Activated naive CD8-positive, alpha-beta T cell treated with anti-CD3 and anti-CD28 coated beads, Interleukin-2, amount 50 U/mL, for 24 hours (primary cell): Measurements from ENCODE around the gene MPRIP.

Experiments used
- ATAC-seq: fragments of 150-1000 bp; cut with Tn5 transposase; one replicate; pipeline ENCODE4 v1.10.0; 2021
- DNase-seq: peaks from one replicate; pipeline ENCODE4 v3.0.0; 2021
- H3K27ac Mint-ChIP-seq: one replicate; pipeline ENCODE4 v1.8.0; 2021; ENCODE audit warnings: mild to moderate bottlenecking, mixed read lengths
- H3K27me3 Mint-ChIP-seq: one replicate; pipeline ENCODE4 v1.8.0; 2021; ENCODE audit warnings: mixed read lengths
- H3K36me3 Mint-ChIP-seq: one replicate; pipeline ENCODE4 v1.8.0; 2021; ENCODE audit warnings: low read depth, mixed read lengths
- H3K4me1 Mint-ChIP-seq: one replicate; pipeline ENCODE4 v1.8.0; 2021; ENCODE audit warnings: mixed read lengths
- H3K4me3 Mint-ChIP-seq: one replicate; pipeline ENCODE4 v1.8.0; 2021; ENCODE audit warnings: mild to moderate bottlenecking, moderate library complexity, mixed read lengths
- H3K9me3 Mint-ChIP-seq: one replicate; pipeline ENCODE4 v1.8.0; 2021; ENCODE audit warnings: mixed read lengths

MPRIP gene

GRCh38 chr17:17114592-17115225 lies 72.5 kb downstream of the MPRIP start:
- H3K4me3 Mint-ChIP-seq: no peak overlapping the region
- H3K9me3 Mint-ChIP-seq: no peaks in the 10 kb centered on the region

GRCh38 chr17:17115620-17116019 lies 73.4 kb downstream of the MPRIP start:
- H3K4me3 Mint-ChIP-seq: no peak overlapping the region
- no peak for DNase-seq
- no peak for ATAC-seq
- H3K4me1 Mint-ChIP-seq: peaks cover 74% of the 10 kb centered on the region
- H3K9me3 Mint-ChIP-seq: no peaks in the 10 kb centered on the region
- H3K27ac Mint-ChIP-seq: no peak overlapping the region
- H3K36me3 Mint-ChIP-seq: no peaks in the 10 kb centered on the region
- no peaks in the 10 kb centered on the region for H3K27me3 Mint-ChIP-seq

More at GRCh38 chr17:17114592-17115225, 72.5 kb downstream of the MPRIP start:
- H3K4me1 Mint-ChIP-seq: peaks cover 74% of the 10 kb centered on the region
- no peaks in the 10 kb centered on the region for H3K36me3 Mint-ChIP-seq
- DNase-seq (peak; percentile 37), ATAC-seq (no peak)
- H3K27me3 Mint-ChIP-seq: no peaks in the 10 kb centered on the region
- H3K27ac Mint-ChIP-seq: peak overlapping the region; percentile 69

- ATAC-seq: no peak
- Mint-ChIP-seq H3K27me3 (no peaks in the 10 kb centered on the region), H3K36me3 (no peaks in the 10 kb centered on the region), H3K4me1 (peaks cover 73% of the 10 kb centered on the region), H3K9me3 (no peaks in the 10 kb centered on the region), H3K27ac (peak overlapping the region; percentile 35), H3K4me3 (no peak overlapping the region)
- no peak for DNase-seq
Measured at GRCh38 chr17:17116406-17116805, 74.1 kb downstream of the MPRIP start.

- peaks cover 80% of the 10 kb centered on the region for H3K4me1 Mint-ChIP-seq
- no peaks in the 10 kb centered on the region for H3K36me3 Mint-ChIP-seq
- no peaks in the 10 kb centered on the region for H3K9me3 Mint-ChIP-seq
- no peaks in the 10 kb centered on the region for H3K27me3 Mint-ChIP-seq
- H3K4me3 Mint-ChIP-seq: no peak overlapping the region
- no peak for ATAC-seq
- peak overlapping the region; percentile 90 for H3K27ac Mint-ChIP-seq
- no peak for DNase-seq
Measured at GRCh38 chr17:17117923-17118322, 75.7 kb downstream of the MPRIP start.

- DNase-seq (no peak), ATAC-seq (no peak)
- no peaks in the 10 kb centered on the region for H3K27me3 Mint-ChIP-seq
- no peak overlapping the region for H3K4me3 Mint-ChIP-seq
- H3K9me3 Mint-ChIP-seq: no peaks in the 10 kb centered on the region
- H3K4me1 Mint-ChIP-seq: peaks cover 80% of the 10 kb centered on the region
- H3K27ac Mint-ChIP-seq: peak overlapping the region; percentile 90
- H3K36me3 Mint-ChIP-seq: no peaks in the 10 kb centered on the region
Measured at GRCh38 chr17:17118399-17118798, 76.1 kb downstream of the MPRIP start.

- Mint-ChIP-seq H3K27ac (peak overlapping the region; percentile 90), H3K4me1 (peaks cover 77% of the 10 kb centered on the region), H3K9me3 (no peaks in the 10 kb centered on the region), H3K36me3 (no peaks in the 10 kb centered on the region), H3K27me3 (no peaks in the 10 kb centered on the region), H3K4me3 (no peak overlapping the region)
- DNase-seq (no peak), ATAC-seq (peak; percentile 4)
Measured at GRCh38 chr17:17119106-17119505, 76.8 kb downstream of the MPRIP start.

- Mint-ChIP-seq H3K4me3 (no peak overlapping the region), H3K27ac (peak overlapping the region; percentile 90), H3K9me3 (no peaks in the 10 kb centered on the region), H3K36me3 (no peaks in the 10 kb centered on the region), H3K27me3 (no peaks in the 10 kb centered on the region), H3K4me1 (peaks cover 77% of the 10 kb centered on the region)
- ATAC-seq (peak; percentile 91), DNase-seq (peak; percentile 64)
Measured at GRCh38 chr17:17119533-17119932, 77.3 kb downstream of the MPRIP start.

GRCh38 chr17:17120294-17120693 lies 78.0 kb downstream of the MPRIP start:
- no peaks in the 10 kb centered on the region for H3K27me3 Mint-ChIP-seq
- ATAC-seq (no peak), DNase-seq (no peak)
- H3K36me3 Mint-ChIP-seq: no peaks in the 10 kb centered on the region
- peaks cover 77% of the 10 kb centered on the region for H3K4me1 Mint-ChIP-seq
- no peak overlapping the region for H3K4me3 Mint-ChIP-seq
- no peaks in the 10 kb centered on the region for H3K9me3 Mint-ChIP-seq
- peak overlapping the region; percentile 90 for H3K27ac Mint-ChIP-seq

GRCh38 chr17:17120701-17121100 lies 78.4 kb downstream of the MPRIP start:
- no peak overlapping the region for H3K4me3 Mint-ChIP-seq
- ATAC-seq: no peak
- H3K27ac Mint-ChIP-seq: peak overlapping the region; percentile 90
- no peak for DNase-seq
- H3K27me3 Mint-ChIP-seq: no peaks in the 10 kb centered on the region
- H3K4me1 Mint-ChIP-seq: peaks cover 77% of the 10 kb centered on the region
- no peaks in the 10 kb centered on the region for H3K36me3 Mint-ChIP-seq
- no peaks in the 10 kb centered on the region for H3K9me3 Mint-ChIP-seq

- no peak overlapping the region for H3K4me3 Mint-ChIP-seq
- no peaks in the 10 kb centered on the region for H3K9me3 Mint-ChIP-seq
- H3K27ac Mint-ChIP-seq: no peak overlapping the region
- H3K4me1 Mint-ChIP-seq: peaks cover 78% of the 10 kb centered on the region
- no peak for DNase-seq
- no peaks in the 10 kb centered on the region for H3K27me3 Mint-ChIP-seq
- H3K36me3 Mint-ChIP-seq: no peaks in the 10 kb centered on the region
- ATAC-seq: no peak
Measured at GRCh38 chr17:17121162-17121561, 78.9 kb downstream of the MPRIP start.

GRCh38 chr17:17122781-17123483 lies 80.7 kb downstream of the MPRIP start:
- Mint-ChIP-seq H3K27me3 (no peaks in the 10 kb centered on the region), H3K4me1 (peaks cover 77% of the 10 kb centered on the region), H3K4me3 (no peak overlapping the region), H3K27ac (no peak overlapping the region), H3K36me3 (no peaks in the 10 kb centered on the region), H3K9me3 (no peaks in the 10 kb centered on the region)
- ATAC-seq (no peak), DNase-seq (no peak)

- no peaks in the 10 kb centered on the region for H3K9me3 Mint-ChIP-seq
- no peak for ATAC-seq
- H3K4me3 Mint-ChIP-seq: no peak overlapping the region
- peaks cover 67% of the 10 kb centered on the region for H3K4me1 Mint-ChIP-seq
- DNase-seq: no peak
- H3K36me3 Mint-ChIP-seq: no peaks in the 10 kb centered on the region
- H3K27ac Mint-ChIP-seq: no peak overlapping the region
- no peaks in the 10 kb centered on the region for H3K27me3 Mint-ChIP-seq
Measured at GRCh38 chr17:17124341-17124740, 82.1 kb downstream of the MPRIP start.

GRCh38 chr17:17125136-17126084 lies 83.2 kb downstream of the MPRIP start:
- H3K4me3 Mint-ChIP-seq: peak overlapping the region; percentile 32
- peak overlapping the region; percentile 67 for H3K27ac Mint-ChIP-seq
- DNase-seq (no peak), ATAC-seq (no peak)
- H3K27me3 Mint-ChIP-seq: no peaks in the 10 kb centered on the region
- no peaks in the 10 kb centered on the region for H3K9me3 Mint-ChIP-seq
- H3K36me3 Mint-ChIP-seq: no peaks in the 10 kb centered on the region
- H3K4me1 Mint-ChIP-seq: peaks cover 57% of the 10 kb centered on the region

- DNase-seq (no peak), ATAC-seq (no peak)
- no peak overlapping the region for H3K4me3 Mint-ChIP-seq
- H3K27ac Mint-ChIP-seq: no peak overlapping the region
- no peaks in the 10 kb centered on the region for H3K27me3 Mint-ChIP-seq
- H3K9me3 Mint-ChIP-seq: no peaks in the 10 kb centered on the region
- no peaks in the 10 kb centered on the region for H3K36me3 Mint-ChIP-seq
- peaks cover 50% of the 10 kb centered on the region for H3K4me1 Mint-ChIP-seq
Measured at GRCh38 chr17:17126131-17127110, 84.2 kb downstream of the MPRIP start.
